ENCODE measurements around the gene AIRE. TPM values are rescaled to one million over a fixed set of nuclear protein-coding genes. Genes with fewer than 3 reads are reported as not detected.

Gene AIRE
- polyA plus RNA-seq, 1 experiment: not detected

- ChIA-PET POLR2A (interaction anchor here (1.4 kb wide), 1 partner anchor 35 kb away, joined by 3 read pairs; no protein-coding TSS in a partner anchor), CTCF (interaction anchor here (0.7 to 1.8 kb wide), 4 partner anchors 8 to 992 kb away, joined by 3 to 5 read pairs (median 4); no protein-coding TSS in a partner anchor)
- H3K4me3 ChIP-seq (ENCODE audit: low read depth, low read length): no peak overlapping the region
Measured at GRCh38 chr21:44303490-44303981, 17.9 kb downstream of the AIRE start.

GRCh38 chr21:44304011-44304616, 18.4 kb downstream of the AIRE start:
- Histone ChIP-seq H3K27me3 (ENCODE audit: control insufficient read depth, insufficient read depth, low read length) (no peaks in the 10 kb centered on the region), H3K4me3 (ENCODE audit: low read depth, low read length) (no peak overlapping the region), H3K27ac (ENCODE audit: low read depth, low read length) (no peak overlapping the region), H3K9me3 (ENCODE audit: control insufficient read depth, insufficient read depth, low read length) (no peaks in the 10 kb centered on the region)
- ChIA-PET POLR2A (interaction anchor here (1.4 kb wide), 1 partner anchor 34 kb away, joined by 3 read pairs; no protein-coding TSS in a partner anchor), CTCF (interaction anchor here (0.6 to 1.8 kb wide), 4 partner anchors 9 to 491 kb away, joined by 4 to 5 read pairs (median 4); no protein-coding TSS in a partner anchor)
- no peak for TF ChIP-seq CTCF (IDR thresholded peaks at IDR 0.05; ENCODE audit: low read depth, low read length)
- DNase-seq (ENCODE audit: low read depth, low spot score): no peak

More at GRCh38 chr21:44303490-44303981, 17.9 kb downstream of the AIRE start:
- TF ChIP-seq CTCF (IDR thresholded peaks at IDR 0.05; ENCODE audit: low read depth, low read length): no peak
- DNase-seq (ENCODE audit: low read depth, low spot score): no peak
- no peaks in the 10 kb centered on the region for H3K27me3 ChIP-seq (ENCODE audit: control insufficient read depth, insufficient read depth, low read length)
- H3K9me3 ChIP-seq (ENCODE audit: control insufficient read depth, insufficient read depth, low read length): no peaks in the 10 kb centered on the region
- no peak overlapping the region for H3K27ac ChIP-seq (ENCODE audit: low read depth, low read length)

- Histone ChIP-seq H3K27ac (ENCODE audit: low read depth, low read length) (no peak overlapping the region), H3K27me3 (ENCODE audit: control insufficient read depth, insufficient read depth, low read length) (no peaks in the 10 kb centered on the region), H3K4me3 (ENCODE audit: low read depth, low read length) (no peak overlapping the region), H3K9me3 (ENCODE audit: control insufficient read depth, insufficient read depth, low read length) (no peaks in the 10 kb centered on the region)
- peak; percentile 74 for TF ChIP-seq CTCF (IDR thresholded peaks at IDR 0.05; ENCODE audit: low read depth, low read length)
- CTCF ChIA-PET: interaction anchor here (0.7 to 1.8 kb wide), 6 partner anchors 9 to 1807 kb away, joined by 3 to 5 read pairs (median 4); no protein-coding TSS in a partner anchor
- POLR2A ChIA-PET: interaction anchor here (0.6 kb wide), 1 partner anchor 9 kb away, joined by 6 read pairs; no protein-coding TSS in a partner anchor
- DNase-seq (ENCODE audit: low read depth, low spot score): no peak
Measured at GRCh38 chr21:44304877-44305293, 19.2 kb downstream of the AIRE start.

- Histone ChIP-seq H3K9me3 (ENCODE audit: control insufficient read depth, insufficient read depth, low read length) (no peaks in the 10 kb centered on the region), H3K27me3 (ENCODE audit: control insufficient read depth, insufficient read depth, low read length) (no peaks in the 10 kb centered on the region), H3K27ac (ENCODE audit: low read depth, low read length) (no peak overlapping the region), H3K4me3 (ENCODE audit: low read depth, low read length) (no peak overlapping the region)
- no peak for DNase-seq (ENCODE audit: low read depth, low spot score)
- CTCF ChIA-PET: interaction anchor here (0.7 kb wide), 3 partner anchors 8 to 1806 kb away, joined by 3 read pairs; no protein-coding TSS in a partner anchor
- POLR2A ChIA-PET: no interaction called here
- TF ChIP-seq CTCF (IDR thresholded peaks at IDR 0.05; ENCODE audit: low read depth, low read length): no peak
Measured at GRCh38 chr21:44305691-44306090, 20.0 kb downstream of the AIRE start.
